Measurements from ENCODE around the gene COLQ. TPM values are rescaled to one million over a fixed set of nuclear protein-coding genes. Genes with fewer than 3 reads are reported as not detected.

The COLQ gene
- total and polyA plus RNA-seq, 4 donors: 0.27 to 2.6 (median 0.67) TPM

- H3K9ac ChIP-seq (ENCODE audit: low read depth in 1 of 2, low read length in 2 of 2): no peak overlapping the region
- H3K4me1 ChIP-seq (ENCODE audit: control insufficient read depth in 4 of 4, insufficient read depth in 4 of 4, low read length in 3 of 4): peaks cover 0 to 11% (median 4%) of the 10 kb centered on the region in 4 donors
- DNase-seq (ENCODE audit: low spot score): no peak
- no peaks in the 10 kb centered on the region for H3K27me3 ChIP-seq (ENCODE audit: control insufficient read depth in 4 of 4, insufficient read depth in 4 of 4, low read length in 3 of 4)
- peak overlapping the region; percentile 64 to 85 for H3K27ac ChIP-seq (ENCODE audit: low read depth in 1 of 2, low read length in 2 of 2)
- TF ChIP-seq FOXA2 (IDR thresholded peaks at IDR 0.05): no peak
- no peak for TF ChIP-seq CTCF (IDR thresholded peaks at IDR 0.05; ENCODE audit: low read depth, low read length, missing input control)
- no peak for TF ChIP-seq ZBTB33 (IDR thresholded peaks at IDR 0.05)
- TF ChIP-seq SP1 (IDR thresholded peaks at IDR 0.05): no peak
- no peak for TF ChIP-seq RXRA (IDR thresholded peaks at IDR 0.05)
- no peak for TF ChIP-seq HNF4A (conservative IDR thresholded peaks at IDR 0.05)
- TF ChIP-seq EGR1 (IDR thresholded peaks at IDR 0.05; ENCODE audit: low read depth in 2 of 2): no peak
- no peak for TF ChIP-seq JUND (IDR thresholded peaks at IDR 0.05)
- H3K9me3 ChIP-seq (ENCODE audit: control insufficient read depth in 4 of 4, low read length in 3 of 4): no peaks in the 10 kb centered on the region
- H3K4me3 ChIP-seq (ENCODE audit: low read depth in 1 of 3, low read length in 3 of 3): no peak overlapping the region
- 93% methylated on average over 2 of the region's 2 CpGs for WGBS
- peaks cover 4 to 33% (median 20%) of the 10 kb centered on the region in 4 donors for H3K36me3 ChIP-seq (ENCODE audit: control insufficient read depth in 4 of 4, insufficient read depth in 3 of 4, low read depth in 1 of 4, low read length in 3 of 4)
These were observed 111.7 kb downstream of the COLQ start for GRCh38 chr3:15409774-15410173.

- H3K9ac ChIP-seq (ENCODE audit: low read depth in 1 of 2, low read length in 2 of 2): peak overlapping the region in 1 of 2 donors; percentile 54
- no peak overlapping the region for H3K4me3 ChIP-seq (ENCODE audit: low read depth in 1 of 3, low read length in 3 of 3)
- H3K27ac ChIP-seq (ENCODE audit: low read depth in 1 of 2, low read length in 2 of 2): peak overlapping the region; percentile 67 to 85
- TF ChIP-seq RAD21 (IDR thresholded peaks at IDR 0.05) (peak; percentile 42 to 46), FOXA2 (IDR thresholded peaks at IDR 0.05) (peak; percentile 54), HNF4G (IDR thresholded peaks at IDR 0.05) (no peak), EGR1 (IDR thresholded peaks at IDR 0.05; ENCODE audit: low read depth in 2 of 2) (peak in 1 of 2 donors; percentile 81), HNF4A (conservative IDR thresholded peaks at IDR 0.05) (peak; percentile 80 to 83), TAF1 (conservative IDR thresholded peaks at IDR 0.05) (no peak), CTCF (IDR thresholded peaks at IDR 0.05; ENCODE audit: low read depth, low read length, missing input control) (no peak), ATF3 (IDR thresholded peaks at IDR 0.05) (peak; percentile 60), REST (IDR thresholded peaks at IDR 0.05) (peak; percentile 72), FOXA1 (IDR thresholded peaks at IDR 0.05) (peak; percentile 29), YY1 (IDR thresholded peaks at IDR 0.05) (peak; percentile 37), ZBTB33 (IDR thresholded peaks at IDR 0.05) (peak; percentile 83), JUND (IDR thresholded peaks at IDR 0.05) (peak; percentile 48 to 75), GABPA (IDR thresholded peaks at IDR 0.05 in 1 of 2, conservative IDR thresholded peaks at IDR 0.05 in 1 of 2) (peak in 1 of 2 donors; percentile 66), SP1 (IDR thresholded peaks at IDR 0.05) (peak; percentile 59), RXRA (IDR thresholded peaks at IDR 0.05) (peak; percentile 65 to 91), MAX (IDR thresholded peaks at IDR 0.05) (peak; percentile 68), NR2F2 (IDR thresholded peaks at IDR 0.05) (peak; percentile 10)
- no peak for DNase-seq (ENCODE audit: low spot score)
- WGBS: 53% methylated on average over 3 of the region's 3 CpGs
- H3K4me1 ChIP-seq (ENCODE audit: control insufficient read depth in 4 of 4, insufficient read depth in 4 of 4, low read length in 3 of 4): peaks cover 0 to 11% (median 4%) of the 10 kb centered on the region in 4 donors
- H3K27me3 ChIP-seq (ENCODE audit: control insufficient read depth in 4 of 4, insufficient read depth in 4 of 4, low read length in 3 of 4): no peaks in the 10 kb centered on the region
- H3K9me3 ChIP-seq (ENCODE audit: control insufficient read depth in 4 of 4, low read length in 3 of 4): no peaks in the 10 kb centered on the region
- peaks cover 2 to 29% (median 16%) of the 10 kb centered on the region in 4 donors for H3K36me3 ChIP-seq (ENCODE audit: control insufficient read depth in 4 of 4, insufficient read depth in 3 of 4, low read depth in 1 of 4, low read length in 3 of 4)
These were observed 112.3 kb downstream of the COLQ start for GRCh38 chr3:15409239-15409638.
